OCI-LY3 (cell line): ENCODE data around the gene RPP25L.

ENCODE experiments used
- CTCF ChIP-seq: fragments of 200-600, 300-600 bp; sonication (generic); IDR thresholded peaks from 2 replicates; pipeline ENCODE4 v1.5.1; 2014; ENCODE audit warnings: antibody characterized with exemption, low read length, low read depth
- EZH2phosphoT487 ChIP-seq: fragments of 200-600 bp; shearing (Covaris generic); IDR thresholded peaks from 2 replicates; pipeline ENCODE4 v1.6.1; 2018; ENCODE audit warnings: antibody characterized with exemption, mixed run types, low read depth

GRCh38 chr9:34564617-34565016 is 47.3 kb downstream of the RPP25L start:
- TF ChIP-seq CTCF = no peak
- TF ChIP-seq EZH2phosphoT487 = no peak
